HCT116 (cell line): ENCODE measurements around the gene SEC31B. TPM values are rescaled to one million over a fixed set of nuclear protein-coding genes. Genes with fewer than 3 reads are reported as not detected.

ENCODE experiments used
- total RNA-seq: library from RNA; stranded (reverse); gene quantifications from one replicate; pipeline ENCODE4 v1.2.1, GENCODE V29; 2021; ENCODE audit not compliant: unreplicated experiment

Gene SEC31B
- total RNA-seq, 1 experiment from 2014 or later, result 30.9 TPM

Other genes starting within 250 kb of the SEC31B start
- gene BLOC1S2, start 233.2 kb downstream of the SEC31B start, total RNA-seq, result 54.6 TPM
- gene PKD2L1, start 189.6 kb downstream of the SEC31B start, total RNA-seq, result 0.17 TPM
- 652 TPM for gene SCD, start 172.6 kb downstream of the SEC31B start, total RNA-seq
- gene WNT8B, start 56.9 kb downstream of the SEC31B start, total RNA-seq, result not detected
- 243 TPM for gene NDUFB8, start 10.0 kb upstream of the SEC31B start, total RNA-seq
- gene HIF1AN, start 16.1 kb upstream of the SEC31B start, total RNA-seq, result 67.2 TPM
- 5.0 TPM for gene PAX2, start 225.7 kb upstream of the SEC31B start, total RNA-seq